ENCODE results near the gene NELFA.
"Not testable (repeated sequence)": the region's sequence is repeated elsewhere in the genome, so short reads cannot be mapped to it uniquely, and the experiment has no call there.

Gene NELFA

GRCh38 chr4:2040391-2041238 lies 31.8 kb upstream of the NELFA start:
- no peak for DNase-seq (ENCODE audit: low read depth)

GRCh38 chr4:2036866-2037265 lies 28.1 kb upstream of the NELFA start:
- no peak for DNase-seq (ENCODE audit: low read depth)

- no peak for DNase-seq (ENCODE audit: low read depth)
These were observed 27.6 kb upstream of the NELFA start for GRCh38 chr4:2036327-2036726.

- not testable (repeated sequence) for DNase-seq (ENCODE audit: low read depth)
These were observed 22.4 kb upstream of the NELFA start for GRCh38 chr4:2031161-2031560.

GRCh38 chr4:2027120-2027519 lies 18.3 kb upstream of the NELFA start:
- not testable (repeated sequence) for DNase-seq (ENCODE audit: low read depth)

GRCh38 chr4:2025817-2026216 lies 17.0 kb upstream of the NELFA start:
- no peak for DNase-seq (ENCODE audit: low read depth)

DNA sequence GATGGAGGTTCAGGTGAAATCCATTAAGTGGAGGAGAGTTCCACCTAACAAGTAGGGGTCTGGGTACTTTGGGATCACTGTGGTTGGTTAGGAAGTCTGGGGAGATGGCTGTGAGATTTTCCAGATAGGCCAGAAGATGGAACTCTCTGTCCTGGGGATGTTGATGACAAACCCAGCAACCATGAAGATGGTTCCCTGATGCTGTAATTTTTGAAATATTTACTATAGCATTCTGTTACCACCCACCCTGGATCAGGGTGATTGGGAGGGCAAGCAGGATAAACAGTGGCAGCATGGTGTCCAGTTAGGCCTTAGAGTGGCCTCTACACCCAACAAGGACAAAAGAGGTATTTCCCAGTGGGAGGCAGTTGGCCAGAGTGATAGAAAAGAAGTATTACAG lies 15.9 kb upstream of the NELFA start:
- no peak for DNase-seq (ENCODE audit: low read depth)

DNA sequence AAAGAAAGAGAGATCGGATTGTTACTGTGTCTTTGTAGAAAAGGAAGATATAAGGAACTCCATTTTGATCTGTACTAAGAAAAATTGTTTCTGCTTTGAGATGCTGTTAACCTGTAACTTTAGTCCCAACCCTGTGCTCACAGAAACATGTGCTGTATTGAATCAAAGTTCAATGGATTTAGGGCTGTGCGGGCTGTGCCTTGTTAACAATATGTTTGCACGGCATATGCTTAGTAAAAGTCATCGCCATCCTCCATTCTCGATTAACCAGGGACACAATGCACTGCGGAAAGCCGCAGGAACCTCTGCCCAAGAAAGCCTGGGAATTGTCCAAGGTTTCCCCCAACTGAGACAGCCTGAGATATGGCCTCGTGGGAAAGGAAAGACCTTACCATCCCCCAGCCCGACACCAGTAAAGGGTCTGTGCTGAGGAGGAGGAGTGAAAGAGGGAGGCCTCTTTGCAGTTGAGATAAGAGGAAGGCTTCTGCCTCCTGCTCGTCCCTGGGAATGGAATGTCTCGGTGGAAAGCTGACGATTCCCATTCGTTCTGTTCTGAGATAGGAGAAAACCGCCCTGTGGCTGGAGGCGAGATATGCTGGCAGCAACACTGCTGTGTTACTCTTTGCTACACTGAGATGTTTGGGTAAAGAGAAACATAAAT lies 12.7 kb upstream of the NELFA start:
- not testable (repeated sequence) for DNase-seq (ENCODE audit: low read depth)

DNA sequence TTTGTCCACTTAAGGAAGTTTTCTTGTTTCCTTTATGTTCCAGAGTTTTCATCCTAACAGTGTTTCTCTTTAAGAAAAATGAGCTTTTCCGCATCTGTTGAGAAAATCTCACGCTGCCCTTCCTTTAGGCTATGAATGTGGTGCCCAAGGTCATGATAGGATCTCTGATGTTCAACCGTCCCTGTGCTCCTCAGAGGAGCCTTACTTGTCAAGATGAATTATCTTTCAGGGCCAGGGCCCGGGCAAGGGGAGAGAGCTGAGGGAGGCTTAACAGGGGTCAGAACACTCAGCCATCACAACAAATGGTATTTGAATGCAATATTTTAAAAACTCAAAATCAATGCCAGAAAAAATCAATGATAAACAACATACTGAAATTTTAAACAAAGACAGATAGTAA lies 6.2 kb upstream of the NELFA start:
- no peak for DNase-seq (ENCODE audit: low read depth)

DNA sequence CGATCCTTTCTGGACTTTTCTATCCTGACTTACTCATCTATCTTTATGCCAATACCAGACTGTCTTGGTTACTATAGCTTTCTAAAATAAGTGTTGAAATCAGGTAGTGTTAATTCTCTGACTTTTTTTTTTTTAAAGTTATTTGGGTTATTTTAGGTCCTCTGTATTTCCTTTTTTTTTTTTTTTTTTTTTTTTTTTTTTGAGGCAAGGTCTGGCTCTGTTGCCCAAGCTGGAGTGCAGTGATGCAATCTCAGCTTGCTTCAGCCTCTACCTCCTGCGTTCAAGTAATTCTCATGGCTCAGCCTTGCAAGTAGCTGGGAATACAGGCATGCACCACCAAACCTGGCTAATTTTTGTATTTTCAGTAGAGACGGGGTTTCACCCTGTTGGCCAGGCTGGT lies 2.8 kb upstream of the NELFA start:
- DNase-seq (ENCODE audit: low read depth) = no peak

DNA sequence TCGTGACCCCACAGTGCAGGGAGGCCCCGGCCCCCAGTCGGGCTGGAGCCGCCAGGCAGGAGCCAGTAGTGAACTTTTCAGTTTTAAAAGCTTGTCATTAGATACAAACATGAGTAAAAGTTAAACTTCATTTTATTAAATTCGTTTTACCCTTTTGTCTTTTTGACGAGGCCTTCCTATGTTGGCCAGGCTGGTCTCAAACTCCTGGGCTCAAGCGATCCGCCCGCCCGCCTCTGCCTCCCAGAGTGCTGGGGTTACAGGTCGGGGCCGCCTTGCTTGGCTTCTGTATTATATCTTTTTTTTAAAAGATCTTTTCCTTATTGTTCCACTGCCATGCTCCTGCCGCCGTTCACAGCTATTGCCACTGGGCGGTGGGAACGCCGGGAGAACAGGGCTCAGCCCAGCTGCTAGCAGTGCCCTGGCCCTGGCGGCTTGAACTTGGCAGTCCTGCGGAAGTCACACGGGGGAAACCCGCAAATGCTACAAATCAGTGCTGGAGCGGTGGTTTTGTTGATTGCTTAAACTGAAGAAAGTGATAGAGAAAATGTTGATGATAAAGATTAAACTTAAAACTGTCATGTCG lies 968 bp upstream of the NELFA start:
- DNase-seq (ENCODE audit: low read depth) = peak; percentile 13

GRCh38 chr4:2008671-2008920 lies 178 bp downstream of the NELFA start:
- DNase-seq (ENCODE audit: low read depth) = no peak

DNA sequence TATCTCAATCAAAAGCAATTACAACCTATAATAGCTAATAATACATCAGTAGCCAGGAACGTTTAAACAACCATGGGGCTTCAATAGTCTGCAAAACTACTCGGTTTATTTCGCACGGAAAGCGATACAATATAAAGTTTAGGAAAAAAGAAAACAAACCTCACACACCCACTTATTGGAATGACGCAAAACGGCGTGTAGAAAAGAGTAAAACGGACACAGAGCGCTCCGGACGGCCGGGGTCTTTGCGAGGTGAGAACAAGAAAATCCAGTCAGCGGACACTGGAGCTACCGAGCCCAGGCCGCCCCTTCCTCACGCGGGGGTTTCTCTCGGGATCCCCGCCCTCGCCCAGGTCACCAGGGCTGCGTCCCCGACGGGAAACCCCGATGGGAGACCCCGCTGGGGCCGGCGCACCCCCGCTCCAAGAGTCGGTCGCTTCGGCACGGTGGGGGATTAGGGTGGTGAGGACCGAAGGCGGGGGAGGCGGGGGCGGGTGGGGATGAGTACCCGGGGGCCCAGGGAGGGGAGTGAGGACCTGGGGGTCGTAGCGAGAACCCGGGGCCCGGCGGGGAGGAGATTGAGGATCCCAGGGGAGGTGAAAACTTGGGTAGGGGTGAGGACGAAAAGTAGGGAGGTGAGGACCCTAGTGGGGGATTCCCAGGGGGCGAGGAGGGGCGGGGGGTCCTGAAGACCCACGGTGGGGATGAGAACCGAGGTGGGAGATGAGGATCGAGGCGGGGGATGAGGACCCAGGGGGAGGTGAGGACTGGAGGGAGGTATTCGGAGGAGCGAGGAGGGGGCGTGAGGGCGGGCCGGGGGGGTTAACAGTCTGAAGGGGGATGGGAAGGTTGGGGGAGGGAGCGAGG lies 737 bp downstream of the NELFA start:
- no peak for DNase-seq (ENCODE audit: low read depth)

DNA sequence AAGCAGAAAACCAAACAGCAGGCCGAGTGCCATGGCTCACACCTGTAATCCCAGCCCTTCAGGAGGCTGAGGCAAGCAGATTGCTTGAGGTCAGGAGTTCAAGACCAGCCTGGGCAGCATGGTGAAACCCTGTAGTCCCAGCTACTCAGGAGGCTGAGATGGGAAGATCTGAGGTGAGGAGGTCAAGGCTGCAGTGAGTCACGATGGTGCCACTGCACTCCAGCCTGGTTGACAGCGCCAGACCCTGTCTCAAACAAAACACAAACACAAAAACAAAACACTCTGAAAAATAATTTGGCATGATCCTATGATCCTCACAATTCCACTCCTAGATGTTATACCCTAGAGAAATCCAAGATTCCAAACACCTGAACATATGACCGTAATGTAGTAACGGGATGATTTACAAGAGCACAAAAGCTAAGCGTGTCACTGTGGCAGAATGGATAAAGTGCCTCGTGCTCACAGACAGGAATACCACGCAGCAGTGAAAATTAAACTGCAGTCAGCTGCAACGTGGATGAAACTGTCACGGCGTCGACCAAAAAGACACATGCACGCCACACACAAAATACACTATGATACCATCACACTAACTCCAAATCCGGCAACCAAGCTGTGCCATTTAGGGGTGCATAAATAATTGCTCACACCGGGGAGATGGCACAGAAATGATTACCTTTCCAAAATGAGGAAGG lies 1.7 kb downstream of the NELFA start:
- no peak for DNase-seq (ENCODE audit: low read depth)

- DNase-seq (ENCODE audit: low read depth) = no peak
These were observed 2.4 kb downstream of the NELFA start for GRCh38 chr4:2006367-2006766.

GRCh38 chr4:2003361-2003760 lies 5.4 kb downstream of the NELFA start:
- not testable (repeated sequence) for DNase-seq (ENCODE audit: low read depth)

DNA sequence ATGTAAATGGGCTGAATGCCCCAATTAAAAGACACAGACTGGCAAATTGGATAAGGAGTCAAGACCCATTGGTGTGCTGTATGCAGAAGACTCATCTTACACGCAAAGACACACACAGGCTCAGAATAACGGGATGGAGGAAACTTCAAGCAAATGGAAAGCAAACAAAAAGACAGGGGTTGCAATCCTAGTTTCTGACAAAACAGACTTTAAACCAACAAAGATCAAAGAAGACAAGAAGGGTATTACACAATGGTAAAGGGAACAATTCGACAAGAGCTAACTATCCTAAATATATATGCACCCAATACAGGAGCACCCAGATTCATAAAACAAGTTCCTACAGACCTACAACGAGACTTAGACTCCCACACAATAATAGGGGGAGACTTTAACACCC lies 9.5 kb downstream of the NELFA start:
- not testable (repeated sequence) for DNase-seq (ENCODE audit: low read depth)

DNA sequence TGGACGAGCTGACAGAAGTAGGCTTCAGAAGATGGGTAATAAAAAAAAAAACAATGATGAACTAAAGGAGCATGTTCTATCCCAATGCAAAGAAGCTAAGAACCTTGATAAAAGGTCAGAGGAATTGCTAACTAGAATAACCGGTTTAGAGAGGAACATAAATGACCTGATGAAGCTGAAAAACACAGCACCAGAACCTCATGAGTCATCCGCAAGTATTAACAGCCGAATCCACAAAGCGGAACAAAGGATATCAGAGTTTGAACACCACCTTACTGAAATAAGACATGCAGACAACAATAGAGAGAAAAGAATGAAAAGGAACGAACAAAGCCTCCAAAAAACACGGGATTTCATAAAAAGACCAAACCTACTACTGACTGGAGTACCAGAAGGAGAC lies 10.5 kb downstream of the NELFA start:
- no peak for DNase-seq (ENCODE audit: low read depth)

GRCh38 chr4:1997712-1998111 lies 11.1 kb downstream of the NELFA start:
- DNase-seq (ENCODE audit: low read depth) = no peak

- DNase-seq (ENCODE audit: low read depth) = no peak
These were observed 11.7 kb downstream of the NELFA start for GRCh38 chr4:1996866-1997611.

- DNase-seq (ENCODE audit: low read depth) = no peak
These were observed 13.8 kb downstream of the NELFA start for GRCh38 chr4:1994938-1995337.

Measured in HS-5 (cell line).